Measurements from ENCODE around the gene SLC66A2.

The SLC66A2 gene

DNA sequence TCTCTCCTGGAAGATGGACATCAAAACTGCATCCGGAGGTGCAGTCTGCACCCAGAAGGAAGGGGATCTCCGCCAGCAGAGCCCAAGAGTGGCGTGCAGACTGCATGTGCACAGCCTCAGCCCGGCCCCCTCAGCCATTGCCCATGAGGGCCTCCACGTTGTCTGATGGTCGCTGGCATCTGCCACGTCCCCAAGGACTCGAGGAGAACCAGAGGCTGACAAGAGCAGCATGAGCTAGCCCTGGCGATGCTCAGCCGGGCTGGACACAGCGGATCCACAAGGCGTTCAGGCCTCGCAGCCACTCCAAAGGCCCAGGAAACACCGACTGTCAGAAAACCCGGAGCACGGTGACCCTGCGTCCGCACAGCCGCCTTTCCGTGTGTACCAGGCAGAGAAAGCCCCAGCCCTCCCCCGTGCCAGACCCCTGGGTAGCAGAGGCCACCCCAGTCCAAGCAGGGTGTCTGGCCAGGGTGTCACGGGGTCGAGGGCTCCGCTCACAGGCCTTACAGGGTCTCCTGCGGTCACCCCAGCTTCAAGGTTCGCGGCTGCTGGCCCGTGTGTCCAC is 48.3 kb downstream of the SLC66A2 start:
- DNase-seq (ENCODE audit: low read depth) = no peak

- no peak for DNase-seq (ENCODE audit: low read depth)
Observed at GRCh38 chr18:79902640-79903039, 48.8 kb downstream of the SLC66A2 start.

DNA sequence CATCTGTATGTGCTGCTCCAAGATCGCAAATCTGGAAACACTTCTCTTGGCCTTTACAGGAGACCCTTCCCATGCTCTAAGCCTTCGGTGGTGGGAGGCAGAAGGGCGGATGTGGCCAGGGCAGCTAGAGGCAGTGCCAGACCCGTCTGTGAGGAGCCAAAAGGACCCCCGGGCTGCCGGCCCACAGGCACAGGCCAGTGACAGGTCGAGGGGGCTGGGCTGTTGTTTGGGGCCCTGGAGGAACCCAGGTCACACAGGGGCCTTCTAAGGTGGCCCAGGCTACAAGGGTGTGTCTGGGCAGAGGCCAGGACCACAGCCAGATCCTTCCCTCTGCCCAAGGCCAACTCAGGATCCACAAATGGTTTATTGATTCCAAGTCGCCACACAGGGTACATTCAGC is 49.4 kb downstream of the SLC66A2 start:
- no peak for DNase-seq (ENCODE audit: low read depth)

DNA sequence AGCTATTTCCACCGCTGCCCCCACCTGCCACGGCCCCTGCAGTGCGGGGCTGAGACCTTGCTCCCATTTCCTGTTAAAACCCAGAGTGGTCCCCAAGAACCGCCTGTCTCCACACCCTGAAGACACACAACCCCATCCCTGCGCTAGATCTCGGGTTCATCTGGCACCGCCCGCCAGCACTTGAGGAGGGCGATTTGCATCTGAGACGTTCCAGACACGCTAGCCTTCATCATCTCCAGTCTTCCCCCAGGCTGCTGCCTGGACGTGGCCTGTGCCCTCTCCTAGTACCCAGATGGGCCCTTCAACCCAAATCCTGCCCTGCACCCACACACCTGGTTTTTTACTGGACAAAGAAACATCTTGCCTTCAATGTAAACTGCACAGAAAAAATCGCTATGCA is 49.8 kb downstream of the SLC66A2 start:
- DNase-seq (ENCODE audit: low read depth) = no peak

GRCh38 chr18:79900610-79901570 is 50.6 kb downstream of the SLC66A2 start:
- DNase-seq (ENCODE audit: low read depth) = no peak

DNA sequence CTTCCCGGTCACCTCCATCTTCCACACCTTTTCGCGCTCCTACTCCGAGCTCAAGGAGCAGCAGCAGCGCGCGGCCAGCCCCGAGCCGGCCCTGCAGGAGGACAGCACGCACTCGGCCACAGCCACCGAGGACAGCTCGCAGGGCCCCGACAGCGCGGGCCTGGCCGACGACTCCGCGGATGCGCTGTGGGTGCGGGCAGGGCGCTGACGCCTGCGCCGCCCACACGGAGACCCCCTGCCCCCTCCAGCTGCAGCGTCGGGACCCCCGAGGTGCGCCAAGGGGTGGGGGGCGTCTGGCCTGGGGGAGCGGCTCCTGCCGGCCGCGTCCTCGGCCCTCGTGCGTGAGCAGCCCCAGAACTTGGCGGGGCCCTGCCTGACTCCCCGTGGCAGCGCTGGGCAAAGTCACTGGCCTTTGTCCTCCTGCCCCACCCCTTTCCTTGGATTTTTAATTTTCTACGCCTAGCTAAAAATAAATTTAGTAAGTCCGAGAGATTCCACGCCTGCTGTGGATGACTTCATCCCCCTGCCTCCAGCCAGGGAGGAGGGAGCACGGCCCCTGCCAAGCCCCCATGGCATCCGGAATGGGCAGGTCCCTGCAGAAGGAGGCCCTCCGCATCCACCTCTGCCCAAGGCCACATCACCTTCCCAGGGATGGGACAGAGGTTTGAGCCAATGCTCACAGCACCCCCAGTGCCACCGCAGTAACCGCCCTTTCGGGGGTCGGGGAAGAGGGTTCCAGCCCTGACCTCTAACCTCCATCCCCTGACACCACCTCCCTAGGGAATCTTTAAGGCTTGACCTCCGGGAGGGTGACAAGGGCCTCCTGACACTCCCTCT is 51.6 kb downstream of the SLC66A2 start:
- DNase-seq (ENCODE audit: low read depth) = no peak

GRCh38 chr18:79898952-79899608 is 52.4 kb downstream of the SLC66A2 start:
- no peak for DNase-seq (ENCODE audit: low read depth)

DNA sequence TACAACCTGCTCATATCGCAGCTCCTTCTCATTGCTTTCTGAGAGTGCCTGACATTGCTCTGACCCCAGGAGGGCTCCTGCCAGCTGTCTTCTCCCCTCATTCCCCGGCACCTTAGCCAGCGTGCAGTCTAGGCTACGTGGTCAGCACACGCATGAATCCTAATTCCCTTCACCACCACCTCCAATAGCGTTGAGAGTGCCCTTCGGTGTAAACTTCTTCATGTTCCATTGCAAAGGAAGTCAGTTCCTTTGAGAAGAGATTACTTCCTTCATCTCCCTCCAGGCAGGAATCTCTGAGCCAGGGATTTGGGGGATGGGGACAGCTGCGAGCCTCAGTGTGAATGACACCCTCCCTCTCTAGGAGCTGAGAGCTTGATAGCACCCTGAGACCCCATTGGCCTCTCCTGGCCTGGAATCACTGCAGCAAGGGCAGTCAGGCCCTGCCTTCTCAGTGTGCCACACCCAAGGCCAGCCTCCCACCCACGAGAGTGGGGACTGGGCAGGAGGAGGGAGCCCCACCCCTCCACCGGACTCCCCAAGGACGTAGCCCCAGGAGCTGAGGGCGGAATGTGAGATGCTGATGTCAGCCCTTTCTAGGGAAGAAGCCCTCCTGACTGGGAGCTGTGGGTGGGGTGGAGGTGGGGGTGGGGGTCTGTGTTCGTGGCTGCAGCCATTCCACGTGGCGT is 53.4 kb downstream of the SLC66A2 start:
- DNase-seq (ENCODE audit: low read depth) = no peak

GRCh38 chr18:79896738-79897137 is 54.7 kb downstream of the SLC66A2 start:
- no peak for DNase-seq (ENCODE audit: low read depth)

DNA sequence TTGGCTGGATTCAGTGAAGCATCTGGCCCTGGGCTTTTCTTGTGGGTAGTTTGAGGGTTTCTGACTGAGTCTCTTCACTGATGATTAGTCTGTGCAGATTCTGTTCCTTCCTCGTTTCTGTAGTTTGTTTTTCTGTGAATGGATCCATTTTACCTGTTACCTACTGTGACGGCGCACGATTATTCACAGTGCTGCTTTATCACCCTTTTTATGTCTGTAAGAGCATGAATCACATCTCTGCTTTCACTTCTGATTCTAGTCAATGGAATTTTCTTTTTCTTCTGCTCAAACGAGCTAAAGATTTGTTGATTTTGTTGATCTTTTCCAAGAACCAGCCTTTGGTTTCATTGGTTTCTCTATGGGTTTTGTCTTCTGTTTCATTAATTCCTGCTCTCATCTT is 60.8 kb downstream of the SLC66A2 start:
- no peak for DNase-seq (ENCODE audit: low read depth)

- DNase-seq (ENCODE audit: low read depth) = no peak
Observed at GRCh38 chr18:79889569-79889968, 61.9 kb downstream of the SLC66A2 start.

GRCh38 chr18:79888016-79888415 is 63.4 kb downstream of the SLC66A2 start:
- no peak for DNase-seq (ENCODE audit: low read depth)

DNA sequence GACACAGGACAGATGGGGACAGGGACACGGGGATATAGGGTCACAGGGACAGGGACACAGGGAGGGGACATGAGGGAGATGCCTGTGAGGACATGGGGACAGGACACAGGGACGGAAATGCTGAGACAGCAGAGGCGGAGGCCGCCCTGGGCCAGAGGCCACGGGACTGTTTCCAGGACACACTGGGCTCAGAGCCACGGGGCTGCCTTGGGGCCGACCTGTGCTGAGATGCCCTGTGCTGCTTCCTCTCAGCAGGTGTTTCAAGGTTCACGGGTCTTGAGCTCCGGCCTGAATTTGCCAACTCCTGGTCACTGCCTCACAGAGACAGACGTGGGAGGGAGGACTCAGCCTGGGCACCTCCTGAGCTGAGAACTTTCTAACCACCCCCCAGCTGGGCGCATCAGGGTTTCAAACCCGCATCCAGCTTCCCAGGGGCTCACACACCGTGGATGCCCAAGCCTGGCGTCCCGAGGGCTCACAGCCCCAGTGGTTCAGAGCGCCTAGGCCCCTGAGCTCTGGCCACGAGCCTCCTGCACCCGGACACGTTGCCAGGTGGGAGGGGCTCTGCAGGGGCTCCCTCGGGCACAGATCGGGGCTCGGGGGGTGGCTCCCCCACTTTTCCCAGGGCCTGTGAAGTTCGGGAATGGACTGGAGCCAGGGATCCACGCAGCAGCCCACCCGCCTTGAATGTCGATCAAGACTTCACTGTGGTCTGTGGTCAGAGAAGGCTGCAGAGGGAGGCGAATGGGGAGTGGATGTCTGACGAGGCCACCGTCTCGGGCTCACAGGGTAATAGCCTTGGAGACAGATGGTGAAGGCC is 64.1 kb downstream of the SLC66A2 start:
- DNase-seq (ENCODE audit: low read depth) = no peak

- no peak for DNase-seq (ENCODE audit: low read depth)
Observed at GRCh38 chr18:79884963-79885728, 66.3 kb downstream of the SLC66A2 start.

GRCh38 chr18:79884294-79884962 is 67.0 kb downstream of the SLC66A2 start:
- DNase-seq (ENCODE audit: low read depth) = no peak

- no peak for DNase-seq (ENCODE audit: low read depth)
Observed at GRCh38 chr18:79883461-79884293, 67.8 kb downstream of the SLC66A2 start.

DNA sequence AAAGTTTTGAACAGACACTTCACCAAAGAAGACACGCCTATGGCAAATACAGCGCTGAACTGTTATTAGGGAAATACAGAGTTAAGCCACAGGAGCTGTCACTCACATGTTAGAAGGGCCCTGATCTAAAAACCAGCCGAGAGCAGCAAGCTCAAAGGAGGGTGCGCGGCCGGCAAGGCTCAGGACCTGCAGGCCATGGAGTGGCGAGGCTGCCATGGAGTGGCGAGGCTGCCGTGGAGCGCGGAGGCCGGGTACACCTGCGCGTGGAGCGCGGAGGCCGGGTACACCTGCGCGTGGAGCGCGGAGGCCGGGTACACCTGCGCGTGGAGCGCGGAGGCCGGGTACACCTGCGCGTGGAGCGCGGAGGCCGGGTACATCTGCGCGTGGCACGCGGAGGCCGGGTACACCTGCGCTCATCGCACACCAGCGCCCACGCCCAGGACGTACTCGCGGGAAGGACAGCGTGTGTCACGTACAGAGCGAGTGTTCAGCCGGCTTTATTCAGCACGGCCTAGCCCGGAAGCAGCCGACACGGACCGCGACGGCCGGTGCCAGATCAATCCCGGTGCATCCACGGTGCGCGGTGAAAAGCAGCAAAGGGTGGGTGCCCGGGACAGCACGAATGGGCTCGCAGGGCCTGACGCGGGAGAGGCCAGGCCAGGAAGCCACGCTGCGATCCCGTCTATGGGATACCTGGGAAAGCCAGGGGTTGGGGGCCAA is 68.8 kb downstream of the SLC66A2 start:
- no peak for DNase-seq (ENCODE audit: low read depth)

- DNase-seq (ENCODE audit: low read depth) = no peak
Observed at GRCh38 chr18:79881695-79882094, 69.8 kb downstream of the SLC66A2 start.
